Effector memory CD8-positive, alpha-beta T cell (primary cell): ENCODE results near the gene SBF1.
"Not testable (repeated sequence)": the region's sequence is repeated elsewhere in the genome, so short reads cannot be mapped to it uniquely, and the experiment has no call there.

Source experiments
- ATAC-seq: fragments of 150-1000 bp; cut with Tn5 transposase; replicated peaks from 2 replicates; pipeline ENCODE4 v1.10.0; 2021; ENCODE audit warnings: mild to moderate bottlenecking, moderate library complexity
- DNase-seq, 3 experiments: peaks; one replicate each; pipeline ENCODE4 v3.0.0; 2021
- H3K27ac Mint-ChIP-seq, 2 donors: one replicate each; pipeline ENCODE4 v1.8.0; 2022; ENCODE audit warnings: mild to moderate bottlenecking in 2 of 2, mixed read lengths in 2 of 2, moderate library complexity in 2 of 2
- H3K27me3 Mint-ChIP-seq, 2 donors: one replicate each; pipeline ENCODE4 v1.8.0; 2022; ENCODE audit warnings: mixed read lengths in 2 of 2
- H3K36me3 Mint-ChIP-seq: one replicate; pipeline ENCODE4 v1.8.0; 2022; ENCODE audit warnings: mild to moderate bottlenecking, moderate library complexity, mixed read lengths; ENCODE audit not compliant: insufficient read depth
- H3K4me1 Mint-ChIP-seq, 2 donors: one replicate each; pipeline ENCODE4 v1.8.0; 2022; ENCODE audit warnings: low read depth in 2 of 2, mixed read lengths in 2 of 2
- H3K4me3 Mint-ChIP-seq, 2 donors: one replicate each; pipeline ENCODE4 v1.8.0; 2022; ENCODE audit warnings: mild to moderate bottlenecking in 2 of 2, mixed read lengths in 2 of 2, moderate library complexity in 2 of 2
- H3K9me3 Mint-ChIP-seq, 2 donors: one replicate each; pipeline ENCODE4 v1.8.0; 2022; ENCODE audit warnings: mixed read lengths in 2 of 2

Gene SBF1

DNA sequence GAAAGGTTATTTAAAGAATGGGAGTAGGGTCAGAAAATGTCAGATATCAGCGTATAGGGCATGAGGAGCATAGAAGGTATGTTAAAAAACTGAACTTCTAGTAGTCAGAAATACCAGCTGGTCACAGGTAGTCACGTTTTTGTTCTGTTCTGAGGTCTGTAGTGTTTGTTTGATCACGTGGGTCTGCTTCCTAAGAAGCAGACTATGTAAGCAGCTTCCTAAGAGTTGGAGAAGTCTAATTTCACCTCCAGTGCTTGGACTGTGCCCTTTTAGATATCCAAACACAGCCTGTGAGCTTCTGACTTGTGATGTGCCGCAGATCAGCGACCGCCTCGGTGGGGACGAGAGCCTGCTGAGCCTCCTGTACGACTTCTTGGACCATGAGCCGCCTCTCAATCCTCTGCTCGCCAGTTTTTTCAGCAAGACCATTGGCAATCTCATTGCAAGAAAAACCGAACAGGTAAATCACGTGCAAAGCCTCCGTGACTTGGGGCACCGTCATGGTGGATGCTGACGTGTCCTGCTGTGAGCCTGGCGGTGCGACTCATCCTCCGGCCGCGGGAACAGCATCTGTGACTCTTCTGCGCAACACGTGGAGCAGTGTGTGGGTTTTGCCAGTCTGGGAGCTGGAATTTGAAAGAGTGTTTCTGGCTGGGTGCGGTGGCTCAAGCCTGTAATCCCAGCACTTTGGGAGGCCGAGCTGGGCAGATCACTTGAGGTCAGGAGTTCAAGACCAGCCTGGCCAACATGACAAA is 68.2 kb downstream of the SBF1 start:
- Mint-ChIP-seq H3K4me3 (no peak overlapping the region), H3K9me3 (no peaks in the 10 kb centered on the region), H3K27ac (peak overlapping the region in 1 of 2 donors; percentile 93), H3K4me1 (peaks cover 9 to 16% of the 10 kb centered on the region in 2 donors), H3K36me3 (peaks cover 50% of the 10 kb centered on the region), H3K27me3 (no peaks in the 10 kb centered on the region)
- no peak for ATAC-seq
- no peak for DNase-seq

DNA sequence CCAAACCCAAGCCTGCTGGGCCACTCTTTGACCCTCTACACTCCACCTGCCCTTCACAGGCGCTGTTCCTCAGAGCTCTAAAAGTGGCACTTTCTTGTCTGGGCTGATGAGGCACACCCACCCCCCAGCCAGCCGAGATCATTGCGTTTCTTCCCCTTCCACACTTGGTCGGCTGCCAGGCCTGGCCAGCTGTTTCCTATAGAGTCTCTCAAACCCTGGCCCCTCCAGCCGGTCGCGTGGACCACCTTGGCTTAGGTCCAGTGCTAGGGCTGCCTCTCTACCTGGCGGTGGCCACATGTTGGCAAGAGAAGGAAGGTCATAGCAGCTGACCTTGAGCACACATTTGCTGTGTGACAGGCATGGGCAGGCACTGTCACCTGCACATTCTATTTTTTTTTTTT is 71.1 kb downstream of the SBF1 start:
- Mint-ChIP-seq H3K36me3 (peaks cover 40% of the 10 kb centered on the region), H3K4me1 (peaks cover 22 to 32% of the 10 kb centered on the region in 2 donors), H3K9me3 (no peaks in the 10 kb centered on the region), H3K27me3 (no peaks in the 10 kb centered on the region), H3K4me3 (no peak overlapping the region), H3K27ac (peak overlapping the region in 1 of 2 donors; percentile 63)
- DNase-seq: no peak
- ATAC-seq: no peak

DNA sequence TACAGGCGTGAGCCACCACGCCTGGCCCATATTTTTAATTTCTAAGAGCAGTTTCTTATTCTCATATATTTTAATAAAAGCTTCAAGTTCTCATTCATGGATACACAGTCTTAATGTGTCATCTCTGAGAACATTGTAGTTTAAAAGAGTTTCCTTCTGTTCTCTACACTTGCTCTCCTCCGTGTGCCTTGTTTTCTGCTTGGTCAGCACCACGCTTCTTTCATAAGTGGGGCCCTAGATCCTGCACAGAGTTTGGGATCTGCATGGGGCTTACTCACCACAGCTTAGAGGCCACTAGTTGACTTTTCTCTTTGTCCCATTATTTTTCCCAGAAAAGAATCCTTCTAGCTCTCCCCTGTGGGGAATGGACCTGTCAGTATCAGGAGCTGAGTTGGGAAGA is 72.9 kb downstream of the SBF1 start:
- ATAC-seq: no peak
- no peaks in the 10 kb centered on the region for H3K27me3 Mint-ChIP-seq
- peaks cover 25 to 38% of the 10 kb centered on the region in 2 donors for H3K4me1 Mint-ChIP-seq
- DNase-seq: no peak
- H3K9me3 Mint-ChIP-seq: no peaks in the 10 kb centered on the region
- H3K36me3 Mint-ChIP-seq: peaks cover 28% of the 10 kb centered on the region
- H3K27ac Mint-ChIP-seq: peak overlapping the region; percentile 31 to 93
- no peak overlapping the region for H3K4me3 Mint-ChIP-seq

DNA sequence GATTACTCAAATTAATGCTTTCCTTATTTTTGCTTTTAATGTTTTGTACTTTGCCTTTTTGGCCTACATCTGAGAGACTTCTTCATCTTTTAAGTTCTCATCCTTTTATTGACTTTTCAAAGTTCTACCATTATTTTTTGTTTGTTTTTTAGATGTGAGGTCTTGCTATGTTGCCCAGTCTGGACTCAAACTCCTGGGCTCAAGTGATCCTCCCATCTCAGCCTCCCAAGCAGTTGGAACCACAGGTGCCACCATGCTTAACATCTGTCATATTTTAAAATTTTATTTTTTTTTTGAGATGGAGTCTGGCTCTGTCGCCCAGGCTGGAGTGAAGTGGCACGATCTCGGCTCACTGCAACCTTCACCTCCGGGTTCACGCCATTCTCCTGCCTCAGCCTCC is 73.9 kb downstream of the SBF1 start:
- DNase-seq (no peak), ATAC-seq (no peak)
- Mint-ChIP-seq H3K27ac (peak overlapping the region; percentile 82 to 93), H3K4me1 (peaks cover 30 to 40% of the 10 kb centered on the region in 2 donors), H3K36me3 (peaks cover 28% of the 10 kb centered on the region), H3K9me3 (no peaks in the 10 kb centered on the region), H3K27me3 (no peaks in the 10 kb centered on the region), H3K4me3 (no peak overlapping the region)

DNA sequence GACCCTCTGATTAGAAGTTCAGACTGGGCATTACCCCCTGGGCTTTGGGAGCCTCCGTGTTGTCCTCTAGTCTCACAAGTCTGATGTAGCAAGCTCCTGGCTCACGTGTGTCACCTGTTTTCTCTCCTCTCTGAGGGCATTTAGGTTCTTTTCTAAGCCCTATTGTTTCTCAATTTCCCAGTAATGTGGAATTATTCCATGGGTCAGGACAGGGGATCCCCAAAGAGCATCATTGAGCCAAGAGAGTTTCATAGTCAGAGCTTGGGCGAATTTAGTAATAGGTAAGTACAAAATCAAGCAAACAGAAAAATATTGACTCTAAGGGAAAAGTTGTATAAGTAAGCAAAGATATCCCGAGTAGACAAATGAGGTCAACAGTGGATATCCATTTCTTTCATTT is 74.4 kb downstream of the SBF1 start:
- Mint-ChIP-seq H3K27ac (peak overlapping the region; percentile 82 to 93), H3K36me3 (peaks cover 32% of the 10 kb centered on the region), H3K4me3 (no peak overlapping the region), H3K9me3 (no peaks in the 10 kb centered on the region), H3K27me3 (no peaks in the 10 kb centered on the region), H3K4me1 (peaks cover 30 to 37% of the 10 kb centered on the region in 2 donors)
- DNase-seq (no peak), ATAC-seq (no peak)

DNA sequence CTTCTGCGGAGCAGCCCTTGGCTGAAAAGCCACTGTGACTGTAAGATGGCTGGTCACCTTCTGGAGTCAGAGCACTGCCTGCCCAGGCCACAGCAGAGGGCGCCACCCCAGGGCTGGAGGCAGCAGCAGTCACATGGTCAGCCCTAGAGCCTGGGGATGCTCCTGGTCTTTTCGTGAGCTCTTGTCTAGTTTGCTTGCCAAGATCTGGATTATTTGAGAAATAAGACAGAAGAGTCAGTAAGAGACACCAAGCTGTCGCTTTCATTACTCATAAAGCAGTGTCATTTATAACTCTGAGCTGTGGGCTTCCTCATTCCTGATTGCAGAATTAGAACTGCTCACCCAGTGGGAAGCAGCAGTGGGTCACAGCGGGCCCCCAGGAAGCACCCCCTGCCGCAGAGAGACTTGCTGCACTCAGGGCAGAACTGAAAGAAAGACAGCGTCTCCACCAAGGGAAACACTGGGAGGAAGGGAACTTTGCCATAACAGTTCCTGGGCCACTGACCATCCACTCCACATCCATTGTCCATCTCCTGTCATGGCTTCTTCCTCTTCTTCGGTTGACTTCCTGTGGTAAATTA is 75.0 kb downstream of the SBF1 start:
- H3K27ac Mint-ChIP-seq: peak overlapping the region; percentile 82 to 93
- DNase-seq: peak in 1 of 3 experiments; percentile 5
- H3K4me1 Mint-ChIP-seq: peaks cover 30 to 37% of the 10 kb centered on the region in 2 donors
- H3K4me3 Mint-ChIP-seq: peak overlapping the region in 1 of 2 donors; percentile 35
- peak; percentile 65 for ATAC-seq
- H3K27me3 Mint-ChIP-seq: no peaks in the 10 kb centered on the region
- H3K36me3 Mint-ChIP-seq: peaks cover 37% of the 10 kb centered on the region
- no peaks in the 10 kb centered on the region for H3K9me3 Mint-ChIP-seq

DNA sequence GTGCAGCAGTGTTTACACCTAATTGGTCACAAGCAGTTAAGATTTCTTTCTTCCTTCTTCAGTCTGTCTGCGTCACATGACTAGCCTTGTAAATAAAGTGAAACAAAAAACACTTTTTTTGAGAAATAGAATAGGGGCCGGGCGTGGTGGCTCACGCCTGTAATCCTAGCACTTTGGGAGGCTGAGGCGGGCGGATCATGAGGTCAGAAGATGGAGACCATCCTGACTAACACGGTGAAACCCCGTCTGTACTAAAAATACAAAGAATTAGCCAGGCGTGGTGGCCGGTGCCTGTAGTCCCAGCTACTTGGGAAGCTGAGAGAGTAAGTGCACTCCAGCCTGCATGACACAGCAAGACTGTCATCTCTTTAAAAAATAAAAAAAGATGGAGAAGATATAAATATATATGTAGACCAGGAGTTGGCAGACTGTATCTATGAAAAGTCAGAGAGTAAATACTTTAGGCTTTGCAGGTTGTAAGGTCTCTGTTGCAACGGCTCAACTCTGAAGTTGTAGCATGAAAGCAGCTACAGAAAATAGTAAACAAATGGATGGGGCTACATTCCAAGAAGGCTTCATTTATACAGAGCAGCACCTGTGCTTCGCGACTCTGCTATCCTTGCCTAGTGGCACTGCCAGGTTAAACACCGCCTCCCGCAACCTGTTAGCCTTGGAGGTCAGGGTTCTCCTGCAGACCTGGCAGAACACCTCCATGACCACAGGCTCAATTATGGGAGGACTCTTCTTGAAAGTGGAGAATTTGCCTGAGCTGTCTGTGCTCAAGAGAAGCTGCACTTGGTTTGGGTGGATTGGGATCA is 75.8 kb downstream of the SBF1 start:
- H3K27ac Mint-ChIP-seq: peak overlapping the region; percentile 82 to 93
- no peaks in the 10 kb centered on the region for H3K9me3 Mint-ChIP-seq
- peak overlapping the region; percentile 37 to 50 for H3K4me3 Mint-ChIP-seq
- ATAC-seq: no peak
- peaks cover 30 to 34% of the 10 kb centered on the region in 2 donors for H3K4me1 Mint-ChIP-seq
- no peak for DNase-seq
- peaks cover 42% of the 10 kb centered on the region for H3K36me3 Mint-ChIP-seq
- no peaks in the 10 kb centered on the region for H3K27me3 Mint-ChIP-seq

DNA sequence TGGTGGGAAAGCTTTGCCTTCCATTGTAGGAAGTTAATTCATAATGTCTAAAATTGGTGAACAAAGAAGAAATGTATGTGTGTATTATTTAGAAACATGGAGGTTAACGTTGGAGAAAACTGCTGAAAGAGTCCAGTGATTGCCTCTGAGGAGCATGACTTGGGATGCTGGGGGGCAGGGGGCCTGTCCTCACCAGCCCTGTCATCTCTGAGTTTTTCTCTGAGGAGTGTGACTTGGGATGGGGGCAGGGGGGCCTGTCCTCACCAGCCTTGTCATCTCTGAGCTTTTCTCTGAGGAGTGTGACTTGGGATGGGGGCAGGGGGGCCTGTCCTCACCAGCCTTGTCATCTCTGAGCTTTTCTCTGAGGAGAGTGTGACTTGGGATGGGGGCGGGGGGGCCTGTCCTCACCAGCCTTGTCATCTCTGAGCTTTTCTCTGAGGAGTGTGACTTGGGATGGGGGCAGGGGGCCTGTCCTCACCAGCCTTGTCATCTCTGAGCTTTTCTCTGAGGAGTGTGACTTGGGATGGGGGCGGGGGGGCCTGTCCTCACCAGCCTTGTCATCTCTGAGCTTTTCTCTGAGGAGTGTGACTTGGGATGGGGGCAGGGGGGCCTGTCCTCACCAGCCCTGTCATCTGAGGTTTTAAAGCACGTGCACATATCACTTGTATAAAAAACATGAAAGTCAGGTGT is 77.3 kb downstream of the SBF1 start:
- peak overlapping the region in 1 of 2 donors; percentile 18 for H3K4me3 Mint-ChIP-seq
- H3K9me3 Mint-ChIP-seq, DNase-seq, ATAC-seq, H3K27me3 Mint-ChIP-seq: not testable (repeated sequence)
- H3K27ac Mint-ChIP-seq: peak overlapping the region; percentile 73 to 93
- peaks cover 32 to 36% of the 10 kb centered on the region in 2 donors for H3K4me1 Mint-ChIP-seq
- peaks cover 45% of the 10 kb centered on the region for H3K36me3 Mint-ChIP-seq

DNA sequence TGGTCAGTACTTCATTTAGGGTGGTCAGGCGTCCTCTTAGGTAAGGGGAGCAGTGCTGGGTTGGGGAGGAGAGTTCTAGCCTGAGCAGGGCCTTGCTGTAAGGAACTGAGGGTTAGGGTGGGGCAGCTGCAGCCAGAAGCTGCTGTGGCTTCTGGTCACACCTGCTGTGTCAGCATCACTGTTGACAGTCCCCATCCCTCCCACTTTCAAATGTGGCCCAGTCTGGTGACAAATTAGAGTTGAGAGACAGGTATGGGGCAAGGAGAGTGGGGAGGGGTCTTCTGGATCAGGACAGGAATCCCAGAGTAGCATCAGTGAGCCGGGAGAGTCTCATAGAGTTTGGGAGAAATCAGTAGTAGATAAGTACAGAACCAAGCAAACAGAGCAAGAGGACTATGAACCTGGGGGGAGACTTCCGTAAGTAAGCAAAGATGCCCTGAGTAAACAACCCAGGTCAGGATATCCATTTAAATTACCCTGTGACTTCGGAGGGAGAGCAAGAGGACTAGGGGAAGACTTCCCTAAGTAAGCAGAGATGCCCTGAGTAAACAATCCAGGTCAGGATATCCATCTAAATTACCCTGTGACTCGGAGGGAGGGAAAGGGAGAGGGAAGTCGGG is 78.0 kb downstream of the SBF1 start:
- peak; percentile 26 for ATAC-seq
- no peaks in the 10 kb centered on the region for H3K9me3 Mint-ChIP-seq
- H3K27me3 Mint-ChIP-seq: no peaks in the 10 kb centered on the region
- peaks cover 45% of the 10 kb centered on the region for H3K36me3 Mint-ChIP-seq
- H3K4me1 Mint-ChIP-seq: peaks cover 30 to 35% of the 10 kb centered on the region in 2 donors
- peak overlapping the region; percentile 18 to 42 for H3K4me3 Mint-ChIP-seq
- H3K27ac Mint-ChIP-seq: peak overlapping the region; percentile 39 to 73
- DNase-seq: no peak
